NB4 (cell line): ENCODE results near the gene FHIT.
"Not testable (repeated sequence)": the region's sequence is repeated elsewhere in the genome, so short reads cannot be mapped to it uniquely, and the experiment has no call there.

Experiments used
- DNase-seq: peaks from one replicate; pipeline ENCODE4 v3.0.0; 2010; ENCODE audit warnings: low read depth
- H3K4me3 ChIP-seq: one replicate; pipeline ENCODE4 v1.5.1; 2011; ENCODE audit warnings: mild to moderate bottlenecking, low read depth, low read length, moderate library complexity
- CTCF ChIP-seq: IDR thresholded peaks from one replicate; pipeline ENCODE4 v1.5.1; 2012; ENCODE audit warnings: low read depth, low read length
- MAX ChIP-seq: IDR thresholded peaks from 2 replicates; pipeline ENCODE4 v1.6.1; 2011; ENCODE audit warnings: low read depth, low read length
- MYC ChIP-seq: IDR thresholded peaks from 2 replicates; pipeline ENCODE4 v1.6.1; 2011; ENCODE audit warnings: low read depth, low read length
- POLR2A ChIP-seq: IDR thresholded peaks from 2 replicates; pipeline ENCODE4 v1.6.1; 2011; ENCODE audit warnings: mild to moderate bottlenecking; ENCODE audit not compliant: insufficient read length; ENCODE audit errors: extremely low read depth

The FHIT gene

GRCh38 chr3:61066800-61067199 lies 184.5 kb downstream of the FHIT start:
- no peak for DNase-seq
- no peak overlapping the region for H3K4me3 ChIP-seq
- TF ChIP-seq MAX, result no peak
- no peak for TF ChIP-seq CTCF
- TF ChIP-seq POLR2A, result no peak
- TF ChIP-seq MYC, result no peak

- not testable (repeated sequence) for H3K4me3 ChIP-seq, DNase-seq
These were observed 185.0 kb downstream of the FHIT start for GRCh38 chr3:61066222-61066621.

GRCh38 chr3:61065451-61066011 lies 185.7 kb downstream of the FHIT start:
- no peak overlapping the region for H3K4me3 ChIP-seq
- no peak for TF ChIP-seq CTCF
- no peak for TF ChIP-seq MYC
- TF ChIP-seq MAX, result no peak
- no peak for TF ChIP-seq POLR2A
- no peak for DNase-seq

GRCh38 chr3:61061092-61061723 lies 190.0 kb downstream of the FHIT start:
- no peak for DNase-seq
- TF ChIP-seq CTCF, result no peak
- no peak for TF ChIP-seq POLR2A
- no peak for TF ChIP-seq MYC
- TF ChIP-seq MAX, result no peak
- H3K4me3 ChIP-seq, result no peak overlapping the region

GRCh38 chr3:61060411-61060861 lies 190.8 kb downstream of the FHIT start:
- H3K4me3 ChIP-seq, result no peak overlapping the region
- DNase-seq, result no peak
- TF ChIP-seq MYC (no peak), POLR2A (no peak), MAX (no peak), CTCF (no peak)

- H3K4me3 ChIP-seq, result no peak overlapping the region
- no peak for DNase-seq
- TF ChIP-seq MYC (no peak), MAX (no peak), CTCF (no peak), POLR2A (no peak)
These were observed 192.4 kb downstream of the FHIT start for GRCh38 chr3:61058836-61059235.
